Right atrium auricular region (tissue), 2 donors: ENCODE results near the gene XXYLT1. TPM values are rescaled to one million over a fixed set of nuclear protein-coding genes. Genes with fewer than 3 reads are reported as not detected.

Source experiments
- DNase-seq: peaks from one replicate; pipeline ENCODE4 v3.0.0-alpha.2; 2019; ENCODE audit warnings: low spot score
- H3K27ac ChIP-seq, 2 donors: fragments of 200-600 bp; sonication (generic); 1 replicate in 1 of 2; 2 replicates in 1 of 2; pipeline ENCODE4 v1.5.1; 2016 to 2019
- H3K27me3 ChIP-seq, 2 donors: fragments of 200-600 bp; sonication (generic); one replicate each; pipeline versions ENCODE4 v1.5.1 to v1.6.0; 2017 to 2019
- H3K36me3 ChIP-seq: fragments of 200-600 bp; sonication (generic); one replicate; pipeline ENCODE4 v1.5.1; 2016
- H3K4me1 ChIP-seq, 2 donors: fragments of 200-600 bp; sonication (generic); one replicate each; pipeline versions ENCODE4 v1.5.1 to v1.6.0; 2017 to 2019
- H3K4me3 ChIP-seq, 2 donors: fragments of 200-600 bp; sonication (generic); 1 replicate in 1 of 2; 2 replicates in 1 of 2; pipeline ENCODE4 v1.5.1; 2017 to 2019; ENCODE audit warnings: mild to moderate bottlenecking in 1 of 2, moderate library complexity in 1 of 2
- H3K9me3 ChIP-seq, 2 donors: fragments of 200-600 bp; sonication (generic); one replicate each; pipeline ENCODE4 v1.5.1; 2019
- total RNA-seq, 2 donors: library from RNA; depleted of rRNA; stranded (reverse); fragments of >200 nt; gene quantifications; one replicate each; pipeline ENCODE4 v1.1.0, GENCODE V29; 2016
- TF ChIP-seq, protein P1 (sequence below), 2 donors: fragments of 200-600 bp; sonication (generic); IDR thresholded peaks; one replicate each; pipeline ENCODE4 v1.5.1; 2019; ENCODE audit warnings: antibody characterized with exemption in 2 of 2

The XXYLT1 gene
- total RNA-seq, 2 donors from 2014 or later: 4.6 to 6.7 TPM

DNA sequence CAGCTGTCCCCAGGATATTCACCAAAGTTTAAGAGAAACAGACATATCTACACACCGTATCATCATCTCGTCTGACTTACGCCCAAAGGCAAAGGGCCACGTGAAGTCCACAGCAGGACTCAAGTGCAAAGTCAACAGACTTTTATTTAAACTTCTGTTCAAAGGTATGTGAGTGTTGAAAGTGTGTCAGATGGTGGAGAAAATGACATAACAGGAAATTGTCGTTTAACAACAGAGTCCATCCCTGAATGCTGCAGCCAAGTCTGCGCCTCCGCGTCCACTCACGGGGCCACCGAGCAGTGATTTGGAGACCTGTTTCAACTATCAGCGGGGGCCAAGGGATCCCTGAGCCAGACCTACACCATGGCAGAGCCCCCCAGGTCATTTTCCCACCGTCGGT, 165.6 kb downstream of the XXYLT1 start:
- no peaks in the 10 kb centered on the region for H3K9me3 ChIP-seq
- no peaks in the 10 kb centered on the region for H3K27me3 ChIP-seq
- TF ChIP-seq, protein P1, sequence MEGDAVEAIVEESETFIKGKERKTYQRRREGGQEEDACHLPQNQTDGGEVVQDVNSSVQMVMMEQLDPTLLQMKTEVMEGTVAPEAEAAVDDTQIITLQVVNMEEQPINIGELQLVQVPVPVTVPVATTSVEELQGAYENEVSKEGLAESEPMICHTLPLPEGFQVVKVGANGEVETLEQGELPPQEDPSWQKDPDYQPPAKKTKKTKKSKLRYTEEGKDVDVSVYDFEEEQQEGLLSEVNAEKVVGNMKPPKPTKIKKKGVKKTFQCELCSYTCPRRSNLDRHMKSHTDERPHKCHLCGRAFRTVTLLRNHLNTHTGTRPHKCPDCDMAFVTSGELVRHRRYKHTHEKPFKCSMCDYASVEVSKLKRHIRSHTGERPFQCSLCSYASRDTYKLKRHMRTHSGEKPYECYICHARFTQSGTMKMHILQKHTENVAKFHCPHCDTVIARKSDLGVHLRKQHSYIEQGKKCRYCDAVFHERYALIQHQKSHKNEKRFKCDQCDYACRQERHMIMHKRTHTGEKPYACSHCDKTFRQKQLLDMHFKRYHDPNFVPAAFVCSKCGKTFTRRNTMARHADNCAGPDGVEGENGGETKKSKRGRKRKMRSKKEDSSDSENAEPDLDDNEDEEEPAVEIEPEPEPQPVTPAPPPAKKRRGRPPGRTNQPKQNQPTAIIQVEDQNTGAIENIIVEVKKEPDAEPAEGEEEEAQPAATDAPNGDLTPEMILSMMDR (IDR thresholded peaks at IDR 0.05): no peak
- no peak overlapping the region for H3K27ac ChIP-seq
- no peak for DNase-seq
- no peak overlapping the region for H3K4me3 ChIP-seq
- no peaks in the 10 kb centered on the region for H3K36me3 ChIP-seq
- H3K4me1 ChIP-seq: peaks cover 0 to 36% of the 10 kb centered on the region in 2 donors

DNA sequence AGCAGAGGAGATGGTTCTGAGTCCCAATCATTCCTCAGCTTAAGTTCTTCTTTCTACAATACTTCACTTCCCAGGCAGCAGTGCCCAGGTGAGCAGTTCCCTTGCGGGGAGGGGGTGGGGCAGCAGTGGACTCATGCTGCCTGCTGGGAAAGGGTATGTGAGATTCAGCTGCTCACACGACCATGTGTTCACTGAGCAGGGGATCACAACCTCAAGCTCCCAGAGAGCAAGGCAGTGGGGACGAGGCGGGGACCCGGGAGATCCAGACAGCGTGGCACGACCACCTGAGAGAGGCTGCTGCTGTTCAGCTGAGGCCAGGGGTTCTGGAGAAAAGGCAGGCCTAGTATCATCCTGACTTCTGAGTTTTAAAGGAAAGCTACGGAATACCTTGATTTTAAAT, 166.6 kb downstream of the XXYLT1 start:
- Histone ChIP-seq H3K36me3 (no peaks in the 10 kb centered on the region), H3K9me3 (no peaks in the 10 kb centered on the region), H3K27me3 (no peaks in the 10 kb centered on the region), H3K4me1 (peaks cover 0 to 41% of the 10 kb centered on the region in 2 donors), H3K4me3 (no peak overlapping the region), H3K27ac (no peak overlapping the region)
- no peak for DNase-seq
- TF ChIP-seq, protein P1 (IDR thresholded peaks at IDR 0.05): no peak

DNA sequence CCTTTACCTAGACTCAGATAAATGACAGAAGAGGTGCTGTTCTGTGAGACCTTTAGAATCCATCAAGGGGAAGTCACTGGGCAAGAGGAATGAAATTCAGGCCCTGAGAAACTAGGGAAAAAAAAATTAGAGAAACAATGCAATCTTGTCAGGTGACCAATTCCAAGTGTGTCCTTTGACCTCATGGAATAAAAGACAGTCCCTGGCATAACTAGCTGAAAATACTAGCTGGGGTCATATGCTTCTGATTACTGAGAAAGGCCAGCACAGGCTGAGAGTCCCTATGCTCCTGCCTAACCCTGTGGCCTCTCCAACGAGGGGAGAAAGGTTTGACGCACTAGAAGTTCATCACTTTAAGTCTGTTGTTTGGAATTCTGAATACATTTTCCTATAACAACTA, 167.3 kb downstream of the XXYLT1 start:
- H3K36me3 ChIP-seq: no peaks in the 10 kb centered on the region
- no peaks in the 10 kb centered on the region for H3K27me3 ChIP-seq
- no peaks in the 10 kb centered on the region for H3K9me3 ChIP-seq
- TF ChIP-seq, protein P1 (IDR thresholded peaks at IDR 0.05): no peak
- no peak for DNase-seq
- H3K4me1 ChIP-seq: peaks cover 0 to 41% of the 10 kb centered on the region in 2 donors
- peak overlapping the region in 1 of 2 donors; percentile 69 for H3K27ac ChIP-seq
- no peak overlapping the region for H3K4me3 ChIP-seq

DNA sequence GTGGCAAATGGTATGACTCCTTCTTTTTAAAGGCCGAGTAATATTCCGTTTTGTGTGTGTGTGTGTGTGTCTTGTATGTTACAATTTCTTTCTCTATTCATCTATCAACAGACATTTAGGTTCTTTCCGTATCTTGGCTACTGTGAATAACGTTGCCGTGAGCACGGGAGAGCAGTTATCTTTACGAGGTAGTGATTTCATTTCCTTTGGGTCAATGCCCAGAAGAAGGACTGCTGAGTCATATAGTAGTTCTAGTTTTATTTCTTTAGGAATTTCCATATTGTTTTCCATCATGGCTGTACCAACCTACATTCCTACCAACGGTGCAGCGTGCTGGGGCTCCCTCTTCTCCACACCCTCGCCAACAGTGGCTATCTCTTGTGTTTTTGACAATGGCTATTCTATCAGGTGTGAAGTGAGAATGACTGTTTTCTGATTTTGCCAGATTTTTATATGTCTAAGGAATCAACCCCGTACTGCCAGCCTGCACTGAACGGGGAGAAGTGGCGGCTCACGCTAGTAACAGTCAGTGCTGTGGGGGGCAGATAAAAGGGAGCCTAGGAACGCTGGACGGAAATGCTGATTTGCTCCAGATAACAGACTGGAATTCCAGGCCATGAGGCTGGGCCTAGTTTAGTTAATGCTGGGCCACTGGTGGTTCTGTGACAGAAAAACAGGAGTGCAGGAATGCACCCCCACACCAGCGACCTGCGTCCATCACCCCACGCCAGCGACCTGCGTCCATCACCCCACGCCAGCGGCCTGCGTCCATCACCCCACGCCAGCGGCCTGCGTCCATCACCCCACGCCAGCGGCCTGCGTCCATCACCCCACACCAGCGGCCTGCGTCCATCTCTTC, 168.1 kb downstream of the XXYLT1 start:
- TF ChIP-seq, protein P1 (IDR thresholded peaks at IDR 0.05): no peak

DNA sequence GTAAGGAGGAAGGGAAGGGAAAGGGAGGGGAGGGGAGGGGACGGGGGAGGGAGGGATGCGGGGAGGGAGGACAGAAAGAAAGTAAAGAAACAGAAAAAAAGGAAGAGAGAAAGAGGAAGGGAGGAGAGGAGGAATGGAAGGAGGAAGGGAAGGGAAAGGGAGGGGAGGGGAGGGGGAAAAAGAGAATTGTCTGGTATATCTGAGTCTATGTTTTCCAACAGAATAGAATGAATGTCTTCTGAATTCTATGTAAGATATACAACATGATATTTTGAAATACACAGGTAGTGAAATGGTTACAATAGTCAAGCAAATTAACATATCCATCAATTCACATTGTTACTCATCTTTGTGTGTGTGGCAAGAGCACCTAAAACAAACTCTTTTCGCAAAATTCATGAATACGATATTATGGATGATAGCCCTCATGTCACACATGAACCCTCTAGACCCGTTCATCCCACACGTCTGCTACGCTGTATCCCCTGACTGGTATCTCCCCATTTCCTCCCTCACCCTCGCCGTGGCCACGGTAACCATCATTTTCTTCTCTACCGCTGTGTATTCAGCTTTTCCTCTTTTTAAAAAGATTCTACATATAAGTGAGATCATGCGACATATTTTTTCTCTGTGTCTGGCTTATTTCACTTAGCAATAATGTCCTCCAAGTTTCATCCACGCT, 168.9 kb downstream of the XXYLT1 start:
- Histone ChIP-seq H3K36me3 (no peaks in the 10 kb centered on the region), H3K4me3 (no peak overlapping the region), H3K9me3 (no peaks in the 10 kb centered on the region), H3K27me3 (no peaks in the 10 kb centered on the region), H3K4me1 (peaks cover 0 to 50% of the 10 kb centered on the region in 2 donors), H3K27ac (peak overlapping the region; percentile 17 to 44)
- TF ChIP-seq, protein P1 (IDR thresholded peaks at IDR 0.05): no peak
- DNase-seq: no peak

More for the DNA sequence above, 168.1 kb downstream of the XXYLT1 start:
- DNase-seq: no peak
- no peaks in the 10 kb centered on the region for H3K9me3 ChIP-seq
- H3K36me3 ChIP-seq: no peaks in the 10 kb centered on the region
- H3K27me3 ChIP-seq: no peaks in the 10 kb centered on the region
- H3K27ac ChIP-seq: peak overlapping the region; percentile 44 to 69
- peaks cover 0 to 44% of the 10 kb centered on the region in 2 donors for H3K4me1 ChIP-seq
- H3K4me3 ChIP-seq: no peak overlapping the region
